Epithelial cell of proximal tubule (primary cell): ENCODE measurements around the gene GLRX3. TPM values are rescaled to one million over a fixed set of nuclear protein-coding genes. Genes with fewer than 3 reads are reported as not detected.
"Not testable (repeated sequence)": the region's sequence is repeated elsewhere in the genome, so short reads cannot be mapped to it uniquely, and the experiment has no call there.

Experiments
- DNase-seq: peaks from one replicate; pipeline ENCODE4 v3.0.0-alpha.2; 2011; ENCODE audit warnings: low read depth
- H3K4me3 ChIP-seq: 2 replicates; pipeline ENCODE4 v1.5.1; 2011; ENCODE audit warnings: low read depth, mild to moderate bottlenecking, low read length
- total RNA-seq: library from RNA; depleted of rRNA; stranded (reverse); fragments of >200 nt; gene quantifications from 2 replicates; pipeline ENCODE4 v1.2.3, GENCODE V29; 2015
- TF ChIP-seq, protein P1 (sequence below): conservative IDR thresholded peaks from 2 replicates; pipeline ENCODE4 v1.5.1; 2012; ENCODE audit warnings: low read depth, mild to moderate bottlenecking, low read length

GLRX3 gene
- total RNA-seq, 1 donor from 2014 or later: 133 TPM

DNA sequence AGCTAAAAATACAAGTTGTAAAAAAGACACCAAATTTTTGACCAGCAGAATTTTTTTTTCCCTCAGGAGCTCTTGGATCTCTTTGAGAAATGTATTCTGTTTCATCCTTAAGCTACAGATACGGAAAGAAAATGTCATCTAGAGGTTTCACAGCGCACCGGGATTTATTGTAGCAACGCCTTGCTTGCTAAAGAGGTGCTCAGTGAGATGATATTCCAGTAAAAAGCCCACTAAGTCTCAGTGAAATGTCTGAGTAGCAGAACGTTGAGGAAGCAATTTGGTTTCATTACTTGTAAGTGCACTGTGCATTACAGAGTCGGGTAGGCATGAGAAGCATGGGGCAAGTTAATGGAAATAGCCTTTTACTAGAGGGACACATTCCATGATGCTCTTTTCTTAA, 62.5 kb downstream of the GLRX3 start:
- H3K4me3 ChIP-seq: no peak overlapping the region
- TF ChIP-seq, protein P1, sequence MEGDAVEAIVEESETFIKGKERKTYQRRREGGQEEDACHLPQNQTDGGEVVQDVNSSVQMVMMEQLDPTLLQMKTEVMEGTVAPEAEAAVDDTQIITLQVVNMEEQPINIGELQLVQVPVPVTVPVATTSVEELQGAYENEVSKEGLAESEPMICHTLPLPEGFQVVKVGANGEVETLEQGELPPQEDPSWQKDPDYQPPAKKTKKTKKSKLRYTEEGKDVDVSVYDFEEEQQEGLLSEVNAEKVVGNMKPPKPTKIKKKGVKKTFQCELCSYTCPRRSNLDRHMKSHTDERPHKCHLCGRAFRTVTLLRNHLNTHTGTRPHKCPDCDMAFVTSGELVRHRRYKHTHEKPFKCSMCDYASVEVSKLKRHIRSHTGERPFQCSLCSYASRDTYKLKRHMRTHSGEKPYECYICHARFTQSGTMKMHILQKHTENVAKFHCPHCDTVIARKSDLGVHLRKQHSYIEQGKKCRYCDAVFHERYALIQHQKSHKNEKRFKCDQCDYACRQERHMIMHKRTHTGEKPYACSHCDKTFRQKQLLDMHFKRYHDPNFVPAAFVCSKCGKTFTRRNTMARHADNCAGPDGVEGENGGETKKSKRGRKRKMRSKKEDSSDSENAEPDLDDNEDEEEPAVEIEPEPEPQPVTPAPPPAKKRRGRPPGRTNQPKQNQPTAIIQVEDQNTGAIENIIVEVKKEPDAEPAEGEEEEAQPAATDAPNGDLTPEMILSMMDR: no peak
- no peak for DNase-seq

DNA sequence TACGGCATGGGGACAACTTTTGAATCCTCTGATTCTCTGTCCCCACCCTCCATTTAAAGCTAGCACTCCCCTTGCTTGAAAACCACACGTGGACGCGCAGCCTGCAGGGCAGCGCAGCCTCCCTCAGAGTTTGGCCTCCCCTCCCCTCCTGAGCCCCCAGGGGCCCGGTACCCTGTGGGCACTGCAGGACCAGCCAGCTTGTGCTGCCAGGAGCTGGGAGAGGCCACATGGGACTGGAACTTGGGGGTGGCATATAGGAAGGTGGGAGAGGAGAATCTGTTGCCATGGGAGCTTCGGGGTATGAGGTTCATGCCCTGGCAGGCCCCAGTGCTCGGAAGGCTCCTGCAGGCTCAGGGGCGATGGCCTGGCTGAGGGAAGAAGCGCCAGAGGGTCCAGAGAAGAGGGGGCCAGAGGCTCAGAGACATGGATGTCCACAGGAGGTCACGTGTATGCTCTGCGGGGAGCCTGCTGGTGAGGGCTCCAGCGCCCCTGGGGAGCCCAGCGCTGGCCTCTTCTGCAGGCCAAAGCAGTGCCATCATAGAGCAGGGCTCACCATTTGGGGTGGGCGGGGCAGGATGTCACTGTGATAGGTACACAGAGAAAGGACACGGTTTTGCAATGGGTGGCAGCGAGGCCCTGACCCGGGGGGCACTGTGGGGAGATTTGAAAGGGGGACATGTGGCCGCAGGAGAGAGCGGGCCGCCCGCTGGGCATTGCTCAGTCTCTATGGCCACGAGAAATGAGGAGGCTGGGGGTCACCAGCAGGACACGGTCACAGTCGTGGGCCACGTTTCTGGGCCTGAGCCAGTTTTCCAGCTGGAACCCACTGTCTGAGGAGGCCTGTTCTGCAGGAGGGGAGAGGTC, 64.2 kb downstream of the GLRX3 start:
- TF ChIP-seq, protein P1: no peak
- DNase-seq: no peak

DNA sequence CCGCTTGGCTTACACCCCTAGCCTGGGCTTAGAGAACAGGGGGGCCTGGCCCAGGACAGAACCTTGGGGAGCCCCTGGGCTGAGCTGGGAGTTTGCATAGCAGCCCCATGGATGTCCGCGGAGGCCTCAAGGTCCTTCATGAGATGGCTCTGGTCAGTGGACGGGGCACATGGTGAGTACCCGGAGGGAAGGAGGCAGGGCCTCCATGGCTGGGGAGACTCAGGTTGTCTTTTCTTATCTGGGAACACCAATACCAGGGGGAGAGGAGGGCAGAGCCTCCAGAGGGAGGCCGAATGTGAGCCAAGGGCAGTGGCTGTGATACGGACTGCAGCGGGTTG, 64.8 kb downstream of the GLRX3 start:
- H3K4me3 ChIP-seq: no peak overlapping the region
- DNase-seq: no peak

More for the DNA sequence above, 64.2 kb downstream of the GLRX3 start:
- H3K4me3 ChIP-seq: no peak overlapping the region

DNA sequence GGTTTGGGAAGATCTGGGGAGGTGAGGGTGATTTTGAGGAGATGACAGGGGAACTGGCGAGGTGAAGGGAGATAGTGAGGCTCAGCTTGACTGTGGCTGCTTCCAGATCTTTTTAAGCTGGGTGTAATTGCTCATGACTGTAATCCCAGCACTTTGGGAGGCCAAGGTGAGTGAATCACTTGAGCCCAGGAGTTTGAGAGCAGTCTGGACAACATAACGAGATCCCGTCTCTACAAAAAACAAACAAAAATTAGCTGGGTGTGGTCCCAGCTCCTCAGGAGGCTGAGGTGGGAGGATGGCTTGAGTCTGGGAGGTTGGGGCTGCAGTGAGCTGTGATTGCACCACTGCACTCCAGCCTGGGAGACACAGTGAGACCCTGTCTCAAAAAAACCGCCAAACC, 66.0 kb downstream of the GLRX3 start:
- DNase-seq, H3K4me3 ChIP-seq: not testable (repeated sequence)

More for the DNA sequence above, 64.8 kb downstream of the GLRX3 start:
- TF ChIP-seq, protein P1: no peak

DNA sequence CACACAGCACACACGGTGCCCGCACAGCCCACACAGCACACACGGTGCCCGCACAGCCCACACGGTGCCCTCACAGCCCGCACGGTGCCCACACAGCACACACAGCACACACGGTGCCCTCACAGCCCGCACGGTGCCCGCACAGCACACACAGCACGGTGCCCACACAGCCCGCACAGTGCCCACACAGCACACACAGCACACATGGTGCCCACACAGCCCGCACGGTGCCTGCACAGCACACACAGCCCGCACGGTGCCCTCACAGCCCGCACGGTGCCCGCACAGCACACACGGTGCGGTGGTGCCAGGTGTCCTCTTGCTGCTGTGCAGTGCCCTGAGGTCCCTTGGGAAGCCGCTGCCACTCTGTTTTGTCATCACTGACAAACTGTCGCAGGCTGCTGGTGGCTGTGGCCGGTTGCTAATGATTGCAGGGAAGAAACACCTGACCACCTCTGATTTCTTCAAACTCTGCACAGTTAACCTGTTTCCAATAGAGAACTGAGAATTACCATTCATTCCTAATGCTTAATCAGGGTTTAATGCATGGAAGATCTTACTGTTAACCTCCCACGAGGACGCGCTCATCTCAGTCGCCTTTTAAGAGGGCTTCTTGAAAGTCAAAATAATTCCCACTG, 66.9 kb downstream of the GLRX3 start:
- TF ChIP-seq, protein P1: no peak
- no peak overlapping the region for H3K4me3 ChIP-seq
- DNase-seq: peak; percentile 20

DNA sequence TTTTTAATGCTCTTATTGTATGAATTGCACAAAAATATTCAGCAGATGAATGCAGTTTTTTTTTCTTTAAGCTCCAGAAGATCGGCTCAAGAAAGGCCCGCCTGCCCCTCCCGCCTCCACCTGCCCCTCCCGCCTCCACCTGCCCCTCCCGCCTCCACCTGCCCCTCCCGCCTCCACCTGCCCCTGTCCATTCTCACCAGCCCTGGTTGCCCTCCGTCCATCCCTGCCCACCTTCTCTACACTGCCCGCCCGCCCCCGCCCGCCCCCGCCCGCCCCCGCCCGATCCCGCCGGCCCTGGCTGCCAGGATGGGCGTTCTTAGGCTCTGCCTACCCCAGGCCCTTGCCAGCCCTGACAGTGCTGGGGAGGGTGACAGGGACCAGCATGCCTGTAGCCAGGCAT, 67.4 kb downstream of the GLRX3 start:
- no peak overlapping the region for H3K4me3 ChIP-seq
- no peak for DNase-seq
- TF ChIP-seq, protein P1: no peak

DNA sequence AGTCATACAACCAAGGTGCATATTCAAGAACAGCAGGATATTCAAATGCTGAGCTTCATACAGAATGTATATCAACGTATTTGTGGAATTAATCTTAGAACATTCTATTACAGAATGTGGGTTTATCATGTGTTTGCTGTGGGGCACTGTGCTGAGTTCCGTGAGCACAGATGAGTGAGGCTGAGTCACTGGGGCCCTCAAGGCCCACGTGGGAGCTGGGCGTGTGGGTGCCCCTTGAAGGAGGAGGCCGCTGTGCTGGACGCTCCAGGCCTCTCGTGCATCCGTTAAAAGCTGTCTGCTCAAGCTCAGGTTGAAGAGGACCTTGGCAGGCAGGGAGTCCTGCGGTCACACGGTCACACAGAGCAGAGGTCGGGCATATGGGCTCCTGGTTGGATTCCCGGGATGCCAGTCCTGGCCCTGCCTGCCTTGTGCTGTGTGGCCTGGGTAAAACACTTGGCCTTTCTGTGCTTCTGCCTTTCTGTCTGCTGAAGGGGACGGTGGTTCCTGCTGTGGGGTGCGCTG, 70.1 kb downstream of the GLRX3 start:
- DNase-seq: no peak
- H3K4me3 ChIP-seq: no peak overlapping the region
- TF ChIP-seq, protein P1: no peak
